ENCODE measurements around the gene NRAP. TPM values are rescaled to one million over a fixed set of nuclear protein-coding genes. Genes with fewer than 3 reads are reported as not detected.

NRAP gene
- total and polyA plus RNA-seq, 2 of the 8 experiments (the other 6 are each of a cell fraction or from before 2014, with no cell fraction given) = not detected

GRCh38 chr10:113562704-113563103 lies 101.1 kb downstream of the NRAP start:
- Histone ChIP-seq H3K9me3 (ENCODE audit: insufficient read depth in 2 of 2, low read depth in 1 of 2, low read length in 1 of 2) (no peaks in the 10 kb centered on the region), H3K56ac (replicated peaks; ENCODE audit: insufficient read length, low read depth, low read length) (no peak overlapping the region), H3K27me3 (replicated peaks in 1 of 4; ENCODE audit: control insufficient read depth in 3 of 4, extremely low read depth in 1 of 4, insufficient read depth in 3 of 4, low read length in 3 of 4) (peaks cover 46 to 59% (median 52%) of the 10 kb centered on the region in 4 experiments), H3K79me2 (ENCODE audit: control insufficient read depth in 1 of 2, insufficient read depth in 2 of 2, low read length in 2 of 2) (no peaks in the 10 kb centered on the region), H2BK12ac (ENCODE audit: low read depth, low read length) (no peak overlapping the region), H2BK120ac (replicated peaks; ENCODE audit: low read depth, low read length) (no peak overlapping the region), H3K4ac (replicated peaks; ENCODE audit: insufficient read length, low read depth, low read length) (no peak overlapping the region), H3K9ac (replicated peaks in 1 of 4; ENCODE audit: extremely low read depth in 1 of 4, low read depth in 3 of 4, low read length in 3 of 4) (no peak overlapping the region), H3K4me1 (replicated peaks in 1 of 4; ENCODE audit: control insufficient read depth in 3 of 4, insufficient read depth in 4 of 4, low read length in 3 of 4) (peaks cover 2 to 15% (median 13%) of the 10 kb centered on the region in 4 experiments), H3K18ac (ENCODE audit: extremely low read depth, low read length) (no peak overlapping the region), H2AK5ac (ENCODE audit: low read depth, low read length) (no peak overlapping the region), H2BK15ac (ENCODE audit: low read length) (no peak overlapping the region), H2BK20ac (ENCODE audit: low read length) (no peak overlapping the region), H3K79me1 (ENCODE audit: low read depth, low read length) (no peaks in the 10 kb centered on the region), H3K27ac (ENCODE audit: low read depth, low read length) (no peak overlapping the region), H3K14ac (ENCODE audit: insufficient read length) (no peak overlapping the region), H4K20me1 (replicated peaks in 1 of 2; ENCODE audit: control insufficient read depth in 1 of 2, insufficient read depth in 2 of 2, low read length in 2 of 2) (peaks cover 8 to 13% of the 10 kb centered on the region in 2 experiments), H3K36me3 (ENCODE audit: control insufficient read depth in 2 of 4, insufficient read depth in 4 of 4, low read length in 3 of 4) (no peaks in the 10 kb centered on the region), H2AFZ (ENCODE audit: low read length) (no peak overlapping the region), H3K23me2 (ENCODE audit: low read depth, low read length) (no peaks in the 10 kb centered on the region), H4K8ac (ENCODE audit: extremely low read depth, insufficient read depth, low read length) (no peak overlapping the region), H3K23ac (ENCODE audit: insufficient read length) (no peak overlapping the region), H3K4me2 (ENCODE audit: insufficient read depth in 1 of 2, low read depth in 2 of 2, low read length in 2 of 2) (no peak overlapping the region), H3K4me3 (ENCODE audit: extremely low read depth in 1 of 4, insufficient read depth in 2 of 4, low read depth in 3 of 4, low read length in 4 of 4) (no peak overlapping the region), H4K91ac (replicated peaks; ENCODE audit: insufficient read length, low read length) (no peak overlapping the region), H2BK5ac (ENCODE audit: low read depth, low read length) (no peak overlapping the region), H4K5ac (ENCODE audit: insufficient read length, low read depth, low read length) (no peak overlapping the region)
- ChIA-PET CTCF (ENCODE audit: partially characterized antibody) (interaction anchor here (0.7 to 8.7 kb wide), 24 partner anchors 9 to 312 kb away, joined by 3 to 57 read pairs (median 6); no protein-coding TSS in a partner anchor), POLR2A (ENCODE audit: partially characterized antibody) (no interaction called here)
- TF ChIP-seq SUZ12 (IDR thresholded peaks at IDR 0.05; ENCODE audit: low read length) = no peak
- no peak for DNase-seq (ENCODE audit: low read depth in 1 of 2, low spot score in 2 of 2)
- FAIRE-seq = no peak
- WGBS, 2 experiments (ENCODE audit: extremely low coverage in 1 of 2, insufficient coverage in 1 of 2, insufficient read length in 1 of 2, insufficient replicate concordance in 2 of 2, low coverage in 1 of 2, low lambda C conversion rate in 2 of 2, missing lambda C conversion rate in 1 of 2) = 89% methylated on average over 5 of the region's 5 CpGs; no CpG with 5 or more reads in 1 of the 2 experiments
